ENCODE measurements around the gene ASCC3.

DNA sequence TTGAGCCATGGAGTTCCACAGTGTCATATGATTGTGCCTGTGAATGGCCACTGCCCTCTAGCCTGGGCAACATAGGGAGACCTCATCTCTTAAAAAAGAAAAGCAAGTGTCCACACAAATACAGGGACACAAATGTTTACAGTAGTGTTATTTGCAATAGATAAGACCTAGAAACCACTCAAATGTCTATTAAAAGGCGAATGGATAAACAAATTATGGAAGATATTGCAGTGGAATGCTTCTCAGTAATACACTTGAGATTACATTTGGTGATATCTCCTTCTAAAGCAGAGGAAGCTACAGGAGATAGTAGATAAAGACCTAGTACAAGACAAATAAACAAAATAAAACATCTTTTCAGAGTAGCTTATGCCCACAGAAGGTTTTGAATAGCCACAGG lies 44.6 kb upstream of the ASCC3 start:
- TF ChIP-seq GATA2 (IDR thresholded peaks at IDR 0.05; ENCODE audit: low read depth, low read length) = no peak
- no peak for TF ChIP-seq GATA3 (IDR thresholded peaks at IDR 0.05; ENCODE audit: low read depth, low read length)

Measured in SH-SY5Y (cell line).